Brain microvascular endothelial cell (primary cell): Measurements from ENCODE around the gene TMED8.

Experiments used
- DNase-seq: peaks from one replicate; pipeline ENCODE4 v3.0.0-alpha.2; 2020
- H3K27ac ChIP-seq: fragments of 250-450 bp; sonication (Bioruptor Pico); 2 replicates; pipeline ENCODE4 v1.5.1; 2020; ENCODE audit warnings: mild to moderate bottlenecking, moderate library complexity
- H3K27me3 ChIP-seq: fragments of 250-450 bp; sonication (Bioruptor Pico); replicated peaks from 2 replicates; pipeline ENCODE4 v1.5.1; 2020; ENCODE audit warnings: mild to moderate bottlenecking
- H3K36me3 ChIP-seq: fragments of 250-450 bp; sonication (Bioruptor Pico); replicated peaks from 2 replicates; pipeline ENCODE4 v1.5.1; 2020; ENCODE audit warnings: mild to moderate bottlenecking
- H3K4me3 ChIP-seq: 2 replicates; pipeline ENCODE4 v1.5.1; 2011; ENCODE audit warnings: low read depth, mild to moderate bottlenecking, control low read depth, low read length, moderate library complexity
- in situ Hi-C: cut with HindIII; loops from 2 replicates; pipeline ENCODE4 v1.10.0; 2017; ENCODE audit warnings: low sequenced_read_pairs, low pct_ligation_motif_present
- TF ChIP-seq, protein P1 (sequence below): IDR thresholded peaks from 2 replicates; pipeline ENCODE4 v1.5.1; 2011; ENCODE audit warnings: low read depth, mild to moderate bottlenecking, moderate library complexity, low read length, control low read depth, inconsistent platforms; ENCODE audit errors: missing control alignments

Gene TMED8

DNA sequence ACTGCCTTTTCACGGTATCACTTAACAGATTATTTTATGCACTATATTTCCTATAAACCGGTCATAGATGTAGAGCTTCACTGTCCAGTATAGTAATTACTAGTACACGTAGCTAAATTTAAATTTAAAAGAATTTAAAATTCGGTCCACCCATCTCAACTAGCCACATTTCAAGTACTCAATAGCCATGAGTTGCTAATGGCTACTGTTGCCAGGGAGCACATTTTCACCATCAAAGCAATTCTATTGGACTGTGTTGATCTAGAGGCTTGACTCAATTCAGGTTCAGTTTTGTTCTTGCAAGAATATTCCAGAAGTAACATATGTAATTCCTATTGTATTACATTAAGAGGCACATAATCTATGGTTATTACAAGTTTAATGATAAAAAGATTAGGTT lies 20.0 kb downstream of the TMED8 start:
- no peak for DNase-seq
- Histone ChIP-seq H3K27ac (no peak overlapping the region), H3K36me3 (no peaks in the 10 kb centered on the region), H3K4me3 (no peak overlapping the region), H3K27me3 (no peaks in the 10 kb centered on the region)
- TF ChIP-seq, protein P1, sequence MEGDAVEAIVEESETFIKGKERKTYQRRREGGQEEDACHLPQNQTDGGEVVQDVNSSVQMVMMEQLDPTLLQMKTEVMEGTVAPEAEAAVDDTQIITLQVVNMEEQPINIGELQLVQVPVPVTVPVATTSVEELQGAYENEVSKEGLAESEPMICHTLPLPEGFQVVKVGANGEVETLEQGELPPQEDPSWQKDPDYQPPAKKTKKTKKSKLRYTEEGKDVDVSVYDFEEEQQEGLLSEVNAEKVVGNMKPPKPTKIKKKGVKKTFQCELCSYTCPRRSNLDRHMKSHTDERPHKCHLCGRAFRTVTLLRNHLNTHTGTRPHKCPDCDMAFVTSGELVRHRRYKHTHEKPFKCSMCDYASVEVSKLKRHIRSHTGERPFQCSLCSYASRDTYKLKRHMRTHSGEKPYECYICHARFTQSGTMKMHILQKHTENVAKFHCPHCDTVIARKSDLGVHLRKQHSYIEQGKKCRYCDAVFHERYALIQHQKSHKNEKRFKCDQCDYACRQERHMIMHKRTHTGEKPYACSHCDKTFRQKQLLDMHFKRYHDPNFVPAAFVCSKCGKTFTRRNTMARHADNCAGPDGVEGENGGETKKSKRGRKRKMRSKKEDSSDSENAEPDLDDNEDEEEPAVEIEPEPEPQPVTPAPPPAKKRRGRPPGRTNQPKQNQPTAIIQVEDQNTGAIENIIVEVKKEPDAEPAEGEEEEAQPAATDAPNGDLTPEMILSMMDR: no peak
- in situ Hi-C loops: no loop called here

DNA sequence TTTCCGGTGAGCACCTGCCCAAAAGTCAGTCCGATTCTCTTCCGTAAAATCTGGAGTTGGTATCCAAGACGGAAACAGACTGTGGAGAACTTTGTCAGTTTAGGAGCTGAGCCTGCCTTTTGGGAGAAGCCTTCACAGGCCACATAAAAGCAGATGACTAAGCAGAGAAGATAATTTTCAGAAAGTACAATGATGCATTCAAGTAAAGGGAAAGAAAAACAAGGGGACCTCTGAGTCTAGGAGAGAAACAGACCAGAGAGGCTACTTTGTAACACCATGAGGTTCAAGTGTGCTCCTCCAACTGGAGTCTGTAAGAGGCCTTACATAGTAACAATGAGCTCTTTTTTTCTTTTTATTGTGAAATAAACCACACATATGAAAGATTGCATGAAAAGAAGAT lies 21.1 kb downstream of the TMED8 start:
- H3K27ac ChIP-seq: no peak overlapping the region
- no peak for DNase-seq

DNA sequence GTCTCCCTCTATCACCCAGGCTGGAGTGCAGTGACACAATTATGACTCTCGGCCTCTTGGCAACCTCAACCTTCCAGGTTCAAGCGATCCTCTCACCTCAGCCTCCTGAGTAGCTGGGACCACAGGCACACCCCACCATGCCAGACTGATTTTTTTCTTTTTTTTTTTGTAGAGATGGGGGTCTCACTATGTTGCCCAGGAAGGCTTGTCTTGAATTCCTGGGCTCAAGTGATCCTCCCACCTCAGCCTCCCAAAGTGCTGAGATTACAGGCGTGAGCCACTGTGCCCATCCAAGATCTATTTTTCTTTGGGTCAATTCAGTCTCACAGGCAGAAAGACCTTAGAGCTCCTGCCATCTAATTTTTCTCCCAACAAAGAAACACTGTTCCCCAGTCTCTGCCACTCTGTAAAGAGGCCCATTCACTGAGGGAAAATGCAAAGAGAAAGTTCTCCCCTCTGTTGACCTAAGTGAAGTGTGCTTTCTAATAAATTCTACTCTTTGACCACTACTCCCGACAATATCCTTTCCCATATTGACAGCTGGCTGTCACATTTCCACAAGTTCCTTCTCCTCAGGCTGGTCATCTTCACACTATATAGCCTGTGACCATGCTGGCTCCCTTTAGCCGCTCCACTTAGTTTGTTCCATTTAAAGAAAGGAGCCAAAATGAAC lies 23.3 kb downstream of the TMED8 start:
- TF ChIP-seq, protein P1: no peak
- no peak overlapping the region for H3K27ac ChIP-seq
- H3K4me3 ChIP-seq: no peak overlapping the region
- no peaks in the 10 kb centered on the region for H3K27me3 ChIP-seq
- DNase-seq: no peak
- in situ Hi-C loops: no loop called here
- no peaks in the 10 kb centered on the region for H3K36me3 ChIP-seq

More for the DNA sequence above, 21.1 kb downstream of the TMED8 start:
- no peaks in the 10 kb centered on the region for H3K36me3 ChIP-seq
- no peak overlapping the region for H3K4me3 ChIP-seq
- TF ChIP-seq, protein P1: no peak
- H3K27me3 ChIP-seq: no peaks in the 10 kb centered on the region
- in situ Hi-C loops: no loop called here

GRCh38 chr14:77347751-77348150 lies 29.1 kb downstream of the TMED8 start:
- Histone ChIP-seq H3K27ac (no peak overlapping the region), H3K27me3 (no peaks in the 10 kb centered on the region), H3K36me3 (no peaks in the 10 kb centered on the region), H3K4me3 (no peak overlapping the region)
- DNase-seq: no peak
- TF ChIP-seq, protein P1: no peak
- in situ Hi-C loops: no loop called here

DNA sequence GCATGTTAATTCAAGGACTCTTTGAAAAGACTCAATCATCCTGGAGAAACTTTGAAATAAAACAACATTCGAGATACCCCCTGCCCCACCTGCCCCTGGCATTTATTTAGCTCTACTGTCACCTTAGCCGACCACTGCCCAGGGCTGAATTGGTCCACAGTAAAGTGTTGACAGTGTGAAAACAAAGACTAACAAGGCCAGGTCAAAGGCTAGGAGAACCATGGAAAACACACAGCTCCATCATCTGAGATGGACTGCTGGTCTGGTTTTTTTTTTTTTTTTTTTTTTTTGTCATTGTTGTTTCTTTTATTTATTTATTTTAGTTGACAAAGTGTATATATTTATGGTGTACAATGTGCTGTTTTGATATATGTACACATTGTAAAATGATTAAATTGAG lies 30.4 kb downstream of the TMED8 start:
- H3K36me3 ChIP-seq: peaks cover 3% of the 10 kb centered on the region
- H3K27ac ChIP-seq: no peak overlapping the region
- TF ChIP-seq, protein P1: no peak
- DNase-seq: no peak
- H3K27me3 ChIP-seq: no peaks in the 10 kb centered on the region
- in situ Hi-C loops: no loop called here
- no peak overlapping the region for H3K4me3 ChIP-seq

DNA sequence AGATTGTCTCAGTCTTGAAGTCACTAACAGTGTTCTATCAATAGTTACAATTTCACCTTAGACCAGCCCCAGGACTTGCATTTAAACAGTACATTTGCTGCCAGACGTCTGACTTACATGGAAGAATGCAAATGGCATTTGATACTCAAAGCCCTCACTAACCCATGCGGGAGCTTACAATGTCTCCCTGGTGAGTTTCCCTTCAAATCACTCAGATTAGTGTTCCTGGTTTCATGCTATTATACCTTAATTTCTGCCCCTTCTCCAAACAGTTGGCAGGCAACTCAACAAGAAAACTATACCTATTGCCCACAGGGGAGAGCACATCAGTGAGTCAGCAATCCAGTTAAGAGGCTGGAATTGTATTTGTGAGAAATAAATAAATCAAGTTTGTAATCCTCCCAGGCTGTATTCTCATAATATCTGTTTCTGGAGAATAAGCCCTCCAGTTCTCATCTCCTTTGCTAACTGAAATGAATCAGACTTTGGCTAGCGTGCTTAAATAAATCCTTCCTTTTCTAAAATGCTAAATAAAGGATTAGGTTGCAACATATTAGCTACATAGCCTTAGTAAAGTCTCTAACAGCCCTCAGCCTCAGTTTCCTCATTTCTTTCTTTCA lies 32.4 kb downstream of the TMED8 start:
- Histone ChIP-seq H3K36me3 (peaks cover 10% of the 10 kb centered on the region), H3K4me3 (no peak overlapping the region), H3K27me3 (no peaks in the 10 kb centered on the region), H3K27ac (no peak overlapping the region)
- in situ Hi-C loops: no loop called here
- TF ChIP-seq, protein P1: no peak
- DNase-seq: no peak
